ENCODE measurements around the gene HMCN2. TPM values are rescaled to one million over a fixed set of nuclear protein-coding genes. Genes with fewer than 3 reads are reported as not detected.

Gene HMCN2
- total and polyA plus RNA-seq, 2 of the 4 experiments (the other 2 are of a cell fraction), result 0.02 TPM; not detected in 1

DNA sequence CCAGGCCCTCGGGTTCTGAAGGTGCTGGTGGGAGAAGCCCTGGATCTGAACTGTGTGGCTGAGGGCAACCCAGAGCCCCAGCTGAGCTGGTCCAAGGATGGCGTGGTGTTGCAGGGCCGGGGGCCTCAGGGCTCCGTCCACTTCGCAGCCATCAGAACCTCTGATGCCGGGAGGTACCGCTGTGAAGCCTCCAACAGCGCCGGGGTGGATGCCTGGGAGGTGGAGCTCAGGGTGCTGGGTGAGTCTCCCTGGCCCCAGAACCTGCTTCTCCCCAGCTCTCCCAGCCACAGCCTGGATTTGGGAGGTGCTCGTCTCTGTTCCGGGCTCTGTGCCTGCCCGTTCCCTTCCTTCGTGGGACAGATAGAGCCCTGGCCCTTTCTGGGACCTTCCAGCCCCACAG lies 75.6 kb downstream of the HMCN2 start:
- H3K4me3 ChIP-seq (ENCODE audit: insufficient read depth, low read depth, low read length), result no peak overlapping the region
- no peaks in the 10 kb centered on the region for H3K36me3 ChIP-seq (ENCODE audit: control insufficient read depth, insufficient read depth, low read length)
- H3K18ac ChIP-seq (ENCODE audit: low read depth, low read length), result no peak overlapping the region
- H3K4me1 ChIP-seq (ENCODE audit: control insufficient read depth, insufficient read depth, low read length), result no peaks in the 10 kb centered on the region
- POLR2A ChIA-PET (ENCODE audit: unreplicated experiment), result no interaction called here
- no peak overlapping the region for H3K23ac ChIP-seq (ENCODE audit: low read depth, low read length)
- no peak overlapping the region for H2AFZ ChIP-seq (replicated peaks; ENCODE audit: low read length, poor library complexity)
- no peak overlapping the region for H2BK120ac ChIP-seq (ENCODE audit: low read depth, low read length)
- no peak overlapping the region for H4K5ac ChIP-seq (ENCODE audit: low read depth, low read length)
- no peak for TF ChIP-seq NFE2L2 (IDR thresholded peaks at IDR 0.05; ENCODE audit: low read depth, low read length)
- TF ChIP-seq, protein P1, sequence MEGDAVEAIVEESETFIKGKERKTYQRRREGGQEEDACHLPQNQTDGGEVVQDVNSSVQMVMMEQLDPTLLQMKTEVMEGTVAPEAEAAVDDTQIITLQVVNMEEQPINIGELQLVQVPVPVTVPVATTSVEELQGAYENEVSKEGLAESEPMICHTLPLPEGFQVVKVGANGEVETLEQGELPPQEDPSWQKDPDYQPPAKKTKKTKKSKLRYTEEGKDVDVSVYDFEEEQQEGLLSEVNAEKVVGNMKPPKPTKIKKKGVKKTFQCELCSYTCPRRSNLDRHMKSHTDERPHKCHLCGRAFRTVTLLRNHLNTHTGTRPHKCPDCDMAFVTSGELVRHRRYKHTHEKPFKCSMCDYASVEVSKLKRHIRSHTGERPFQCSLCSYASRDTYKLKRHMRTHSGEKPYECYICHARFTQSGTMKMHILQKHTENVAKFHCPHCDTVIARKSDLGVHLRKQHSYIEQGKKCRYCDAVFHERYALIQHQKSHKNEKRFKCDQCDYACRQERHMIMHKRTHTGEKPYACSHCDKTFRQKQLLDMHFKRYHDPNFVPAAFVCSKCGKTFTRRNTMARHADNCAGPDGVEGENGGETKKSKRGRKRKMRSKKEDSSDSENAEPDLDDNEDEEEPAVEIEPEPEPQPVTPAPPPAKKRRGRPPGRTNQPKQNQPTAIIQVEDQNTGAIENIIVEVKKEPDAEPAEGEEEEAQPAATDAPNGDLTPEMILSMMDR (conservative IDR thresholded peaks at IDR 0.05; ENCODE audit: low read depth, low read length), result no peak
- TF ChIP-seq MAFK (IDR thresholded peaks at IDR 0.05; ENCODE audit: low read depth, low read length), result no peak
- TF ChIP-seq BHLHE40 (IDR thresholded peaks at IDR 0.05; ENCODE audit: low read depth, low read length), result no peak
- TF ChIP-seq, protein P2, sequence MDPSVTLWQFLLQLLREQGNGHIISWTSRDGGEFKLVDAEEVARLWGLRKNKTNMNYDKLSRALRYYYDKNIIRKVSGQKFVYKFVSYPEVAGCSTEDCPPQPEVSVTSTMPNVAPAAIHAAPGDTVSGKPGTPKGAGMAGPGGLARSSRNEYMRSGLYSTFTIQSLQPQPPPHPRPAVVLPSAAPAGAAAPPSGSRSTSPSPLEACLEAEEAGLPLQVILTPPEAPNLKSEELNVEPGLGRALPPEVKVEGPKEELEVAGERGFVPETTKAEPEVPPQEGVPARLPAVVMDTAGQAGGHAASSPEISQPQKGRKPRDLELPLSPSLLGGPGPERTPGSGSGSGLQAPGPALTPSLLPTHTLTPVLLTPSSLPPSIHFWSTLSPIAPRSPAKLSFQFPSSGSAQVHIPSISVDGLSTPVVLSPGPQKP (IDR thresholded peaks at IDR 0.05; ENCODE audit: borderline replicate concordance, low read depth, low read length), result no peak
- no peak for TF ChIP-seq FOS (IDR thresholded peaks at IDR 0.05; ENCODE audit: low read depth, low read length)
- no peak for TF ChIP-seq MAZ (IDR thresholded peaks at IDR 0.05; ENCODE audit: borderline replicate concordance, low read depth, low read length)
- TF ChIP-seq SMC3 (IDR thresholded peaks at IDR 0.05; ENCODE audit: low read depth, low read length), result no peak
- TF ChIP-seq, protein P3, sequence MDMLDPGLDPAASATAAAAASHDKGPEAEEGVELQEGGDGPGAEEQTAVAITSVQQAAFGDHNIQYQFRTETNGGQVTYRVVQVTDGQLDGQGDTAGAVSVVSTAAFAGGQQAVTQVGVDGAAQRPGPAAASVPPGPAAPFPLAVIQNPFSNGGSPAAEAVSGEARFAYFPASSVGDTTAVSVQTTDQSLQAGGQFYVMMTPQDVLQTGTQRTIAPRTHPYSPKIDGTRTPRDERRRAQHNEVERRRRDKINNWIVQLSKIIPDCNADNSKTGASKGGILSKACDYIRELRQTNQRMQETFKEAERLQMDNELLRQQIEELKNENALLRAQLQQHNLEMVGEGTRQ (IDR thresholded peaks at IDR 0.05; ENCODE audit: low read depth, low read length), result no peak
- TF ChIP-seq MXI1 (IDR thresholded peaks at IDR 0.05; ENCODE audit: borderline replicate concordance, low read depth, low read length), result no peak
- no peak for TF ChIP-seq POLR2A (IDR thresholded peaks at IDR 0.05; ENCODE audit: low read depth, low read length)
- no peak for TF ChIP-seq CHD1 (IDR thresholded peaks at IDR 0.05; ENCODE audit: low read depth, low read length)
- TF ChIP-seq RCOR1 (IDR thresholded peaks at IDR 0.05; ENCODE audit: insufficient replicate concordance, low read length), result no peak
- TF ChIP-seq RAD21 (IDR thresholded peaks at IDR 0.05; ENCODE audit: low read length), result no peak
- no peak for TF ChIP-seq CEBPB (IDR thresholded peaks at IDR 0.05; ENCODE audit: low read depth, low read length)
- TF ChIP-seq RFX5 (IDR thresholded peaks at IDR 0.05; ENCODE audit: low read depth, low read length), result no peak
- no peak overlapping the region for H3K4me2 ChIP-seq (ENCODE audit: low read depth, low read length)
- in situ Hi-C loops (cut with MboI; ENCODE audit: low sequenced_read_pairs) (no loop called here), dilution Hi-C loops (cut with HindIII; ENCODE audit: low sequenced_read_pairs, unreplicated experiment) (no loop called here), intact Hi-C loops (cut with micrococcal nuclease) (no loop called here)
- H3K9ac ChIP-seq (ENCODE audit: low read depth, low read length), result no peak overlapping the region
- H2AK9ac ChIP-seq (replicated peaks; ENCODE audit: low read depth, low read length, poor library complexity), result no peak overlapping the region
- no peak overlapping the region for H2AK5ac ChIP-seq (ENCODE audit: low read depth, low read length)
- no peak overlapping the region for H3K27ac ChIP-seq (ENCODE audit: insufficient read depth, low read length)
- no peak for ATAC-seq (ENCODE audit: low read depth)
- no peak for DNase-seq
- H4K20me1 ChIP-seq (ENCODE audit: insufficient read depth, low read length), result peaks cover 5% of the 10 kb centered on the region; the same call in 1 of the 2 replicates
- no peaks in the 10 kb centered on the region for H3K79me1 ChIP-seq (ENCODE audit: low read depth in 1 of 2, low read length in 2 of 2)
- H3K9me3 ChIP-seq (ENCODE audit: control insufficient read depth, insufficient read depth, low read length), result no peaks in the 10 kb centered on the region
- no peak overlapping the region for H3K4ac ChIP-seq (ENCODE audit: low read depth, low read length)
- peaks cover 12% of the 10 kb centered on the region; the same call in 1 of the 2 replicates for H3K27me3 ChIP-seq (ENCODE audit: control insufficient read depth, insufficient read depth, low read length)
- H3K9me1 ChIP-seq (ENCODE audit: insufficient read depth, low read length), result peaks cover 9% of the 10 kb centered on the region; the same call in 1 of the 2 replicates
- no peak overlapping the region for H3K56ac ChIP-seq (ENCODE audit: extremely low read depth, insufficient read depth, low read length)
- H2BK5ac ChIP-seq (ENCODE audit: low read depth, low read length, poor library complexity, severe bottlenecking), result no peak overlapping the region
- no TSS peak for BruUV-seq (replicated peaks)
- no peak overlapping the region for H2BK20ac ChIP-seq (ENCODE audit: low read depth, low read length)
- no peak overlapping the region for H4K91ac ChIP-seq (ENCODE audit: insufficient read depth, low read depth, low read length)
- H4K8ac ChIP-seq (ENCODE audit: low read depth in 2 of 2, low read length in 2 of 2), result no peak overlapping the region
- WGBS, 2 experiments (ENCODE audit: extremely low coverage in 2 of 2, insufficient read length in 1 of 2), result no CpG with 5 or more reads among the region's 13 CpGs
- H3K14ac ChIP-seq (replicated peaks; ENCODE audit: low read depth, low read length), result no peak overlapping the region
- no peak overlapping the region for H2BK15ac ChIP-seq (ENCODE audit: low read depth, low read length)
- CTCF ChIA-PET, result no interaction called here
